IMR-90 (cell line): Measurements from ENCODE around the gene CDCA4. TPM values are rescaled to one million over a fixed set of nuclear protein-coding genes. Genes with fewer than 3 reads are reported as not detected.

Experiments
- ATAC-seq: fragments of 200-7000 bp; cut with Tn5 transposase; 2 replicates; pipeline ENCODE4 v1.9.1; 2020; ENCODE audit warnings: low read depth, mild to moderate bottlenecking, moderate library complexity
- BruUV-seq: library from RNA; stranded (reverse); fragments of 400-500 nt; replicated peaks from 2 replicates; lab custom pipeline; 2021; lab: Mats Ljungman, UMichigan
- CTCF ChIA-PET: fragments of 300-600 bp; formaldehyde crosslinking; extraction: SDS; loops from one replicate; lab custom pipeline; 2021; ENCODE audit warnings: antibody characterized with exemption; lab: Yijun Ruan, JAX
- POLR2A ChIA-PET: fragments of 300-600 bp; sonication (Branson Sonifier 250); formaldehyde crosslinking; loops from one replicate; lab custom pipeline; 2022; ENCODE audit warnings: antibody characterized with exemption; ENCODE audit not compliant: unreplicated experiment; lab: Charles Lee
- DNase-seq: peaks from one replicate; pipeline ENCODE4 v3.0.0; 2013
- H2AFZ ChIP-seq: replicated peaks from 2 replicates; pipeline ENCODE3; 2013; ENCODE audit warnings: low read length, mild to moderate bottlenecking; ENCODE audit not compliant: poor library complexity
- H2AK5ac ChIP-seq: 2 replicates; pipeline ENCODE4 v1.6.1; 2013; ENCODE audit warnings: low read depth, low read length, inconsistent platforms
- H2AK9ac ChIP-seq: replicated peaks from 2 replicates; pipeline ENCODE3; 2013; ENCODE audit warnings: mild to moderate bottlenecking, low read depth, low read length, moderate library complexity; ENCODE audit not compliant: poor library complexity
- H2BK120ac ChIP-seq: 2 replicates; pipeline ENCODE4 v1.6.1; 2013; ENCODE audit warnings: low read depth, low read length, inconsistent platforms
- H2BK15ac ChIP-seq: 3 replicates; pipeline ENCODE4 v1.6.1; 2013; ENCODE audit warnings: low read depth, low read length, inconsistent platforms
- H2BK20ac ChIP-seq: 2 replicates; pipeline ENCODE4 v1.6.1; 2013; ENCODE audit warnings: low read depth, mild to moderate bottlenecking, inconsistent platforms, low read length, moderate library complexity
- H2BK5ac ChIP-seq: 2 replicates; pipeline ENCODE4 v1.6.1; 2013; ENCODE audit warnings: mild to moderate bottlenecking, low read depth, low read length, inconsistent platforms; ENCODE audit not compliant: poor library complexity, severe bottlenecking
- H3K14ac ChIP-seq: replicated peaks from 2 replicates; pipeline ENCODE4 v1.6.1; 2013; ENCODE audit warnings: low read depth, low read length, inconsistent platforms
- H3K18ac ChIP-seq: 2 replicates; pipeline ENCODE4 v1.6.1; 2013; ENCODE audit warnings: low read depth, low read length, control low read depth
- H3K23ac ChIP-seq: 2 replicates; pipeline ENCODE4 v1.6.1; 2013; ENCODE audit warnings: low read depth, low read length, inconsistent platforms
- H3K27ac ChIP-seq: 2 replicates; pipeline ENCODE4 v1.5.1; 2013; ENCODE audit warnings: mild to moderate bottlenecking, control low read depth, low read length; ENCODE audit not compliant: insufficient read depth
- H3K27me3 ChIP-seq: 2 replicates; pipeline ENCODE4 v1.6.1; 2013; ENCODE audit warnings: low read length; ENCODE audit not compliant: control insufficient read depth, insufficient read depth
- H3K36me3 ChIP-seq: 2 replicates; pipeline ENCODE4 v1.6.1; 2013; ENCODE audit warnings: low read length, mixed read lengths; ENCODE audit not compliant: control insufficient read depth, insufficient read depth
- H3K4ac ChIP-seq: 2 replicates; pipeline ENCODE4 v1.6.1; 2013; ENCODE audit warnings: low read depth, low read length, inconsistent platforms
- H3K4me1 ChIP-seq: 2 replicates; pipeline ENCODE4 v1.6.1; 2013; ENCODE audit warnings: low read length, mixed read lengths; ENCODE audit not compliant: control insufficient read depth, insufficient read depth
- H3K4me2 ChIP-seq: 2 replicates; pipeline ENCODE4 v1.6.1; 2013; ENCODE audit warnings: low read depth, mild to moderate bottlenecking, control low read depth, low read length, moderate library complexity
- H3K4me3 ChIP-seq: 2 replicates; pipeline ENCODE4 v1.5.1; 2013; ENCODE audit warnings: low read depth, mild to moderate bottlenecking, control low read depth, low read length, moderate library complexity; ENCODE audit not compliant: insufficient read depth
- H3K56ac ChIP-seq: 2 replicates; pipeline ENCODE4 v1.6.1; 2013; ENCODE audit warnings: low read length, inconsistent platforms; ENCODE audit not compliant: insufficient read depth; ENCODE audit errors: extremely low read depth
- H3K79me1 ChIP-seq, 2 experiments: 2 replicates each; pipeline ENCODE4 v1.6.1; 2013; ENCODE audit warnings: low read length in 2 of 2, inconsistent platforms in 1 of 2, low read depth in 1 of 2
- H3K9ac ChIP-seq: 2 replicates; pipeline ENCODE4 v1.6.1; 2013; ENCODE audit warnings: low read depth, low read length, control low read depth
- H3K9me1 ChIP-seq: 2 replicates; pipeline ENCODE4 v1.6.1; 2013; ENCODE audit warnings: low read length, inconsistent platforms; ENCODE audit not compliant: insufficient read depth
- H3K9me3 ChIP-seq: 2 replicates; pipeline ENCODE4 v1.6.1; 2013; ENCODE audit warnings: low read length; ENCODE audit not compliant: control insufficient read depth, insufficient read depth
- H4K20me1 ChIP-seq: 2 replicates; pipeline ENCODE4 v1.6.1; 2013; ENCODE audit warnings: low read length, inconsistent platforms; ENCODE audit not compliant: insufficient read depth
- H4K5ac ChIP-seq: 2 replicates; pipeline ENCODE4 v1.6.1; 2013; ENCODE audit warnings: mild to moderate bottlenecking, low read depth, low read length, control low read depth
- H4K8ac ChIP-seq, 2 experiments: 2 replicates each; pipeline ENCODE4 v1.6.1; 2013; ENCODE audit warnings: low read depth in 2 of 2, low read length in 2 of 2, control low read depth in 1 of 2, inconsistent platforms in 1 of 2
- H4K91ac ChIP-seq: 2 replicates; pipeline ENCODE4 v1.6.1; 2013; ENCODE audit warnings: low read depth, low read length, inconsistent platforms; ENCODE audit not compliant: insufficient read depth
- CEBPB ChIP-seq: IDR thresholded peaks from 2 replicates; pipeline ENCODE4 v1.6.1; 2012; ENCODE audit warnings: low read depth, low read length, improper control_type of control experiment
- FOS ChIP-seq: fragments of 150-350 bp; IDR thresholded peaks from 2 replicates; pipeline ENCODE4 v1.6.1; 2016; ENCODE audit warnings: low read depth, low read length
- NFE2L2 ChIP-seq: fragments of 150-350 bp; IDR thresholded peaks from 2 replicates; pipeline ENCODE4 v1.6.1; 2016; ENCODE audit warnings: low read depth, mild to moderate bottlenecking, low read length
- RAD21 ChIP-seq: IDR thresholded peaks from 2 replicates; pipeline ENCODE4 v1.6.1; 2012; ENCODE audit warnings: low read length, improper control_type of control experiment
- RFX5 ChIP-seq: IDR thresholded peaks from 2 replicates; pipeline ENCODE4 v1.8.0; 2012; ENCODE audit warnings: low read depth, mild to moderate bottlenecking, low read length, moderate library complexity
- WGBS, 2 experiments: methylation state at CpG; one replicate each; pipeline versions ENCODE4 v1.1.5 to v1.1.7; 2013; ENCODE audit warnings: missing lambda C conversion rate in 2 of 2; ENCODE audit not compliant: insufficient read length in 1 of 2; ENCODE audit errors: extremely low coverage in 2 of 2; 5-methylcytosine and 5-hydroxymethylcytosine counted together
- dilution Hi-C: fragments of 300-500 bp; cut with HindIII; formaldehyde crosslinking; loops from one replicate; pipeline ENCODE4 v1.14.3; 2018; ENCODE audit warnings: low sequenced_read_pairs; ENCODE audit not compliant: unreplicated experiment
- in situ Hi-C: fragments of 300-500 bp; cut with MboI; formaldehyde crosslinking; loops from 3 replicates; pipeline ENCODE4 v1.14.3; 2019; ENCODE audit warnings: low sequenced_read_pairs, inconsistent platforms, mixed read lengths
- intact Hi-C: fragments of 100-400 bp; cut with micrococcal nuclease; formaldehyde crosslinking; loops from 2 replicates; pipeline ENCODE4 v1.10.0; 2022
- polyA plus RNA-seq, 3 experiments: library from polyadenylated mRNA; depleted of rRNA; stranded (reverse); fragments of >200 nt; gene quantifications; 2 replicates each; pipeline ENCODE4 v1.2.3, GENCODE V29; 2012; ENCODE audit warnings: low replicate concordance in 1 of 3
- total RNA-seq: library from RNA; depleted of rRNA; stranded (reverse); fragments of >200 nt; gene quantifications from 2 replicates; pipeline ENCODE4 v1.2.3, GENCODE V29; 2012

CDCA4 gene
- total and polyA plus RNA-seq, 2 of the 4 experiments (the other 2 are of a cell fraction): 17.7 to 18.6 TPM

DNA sequence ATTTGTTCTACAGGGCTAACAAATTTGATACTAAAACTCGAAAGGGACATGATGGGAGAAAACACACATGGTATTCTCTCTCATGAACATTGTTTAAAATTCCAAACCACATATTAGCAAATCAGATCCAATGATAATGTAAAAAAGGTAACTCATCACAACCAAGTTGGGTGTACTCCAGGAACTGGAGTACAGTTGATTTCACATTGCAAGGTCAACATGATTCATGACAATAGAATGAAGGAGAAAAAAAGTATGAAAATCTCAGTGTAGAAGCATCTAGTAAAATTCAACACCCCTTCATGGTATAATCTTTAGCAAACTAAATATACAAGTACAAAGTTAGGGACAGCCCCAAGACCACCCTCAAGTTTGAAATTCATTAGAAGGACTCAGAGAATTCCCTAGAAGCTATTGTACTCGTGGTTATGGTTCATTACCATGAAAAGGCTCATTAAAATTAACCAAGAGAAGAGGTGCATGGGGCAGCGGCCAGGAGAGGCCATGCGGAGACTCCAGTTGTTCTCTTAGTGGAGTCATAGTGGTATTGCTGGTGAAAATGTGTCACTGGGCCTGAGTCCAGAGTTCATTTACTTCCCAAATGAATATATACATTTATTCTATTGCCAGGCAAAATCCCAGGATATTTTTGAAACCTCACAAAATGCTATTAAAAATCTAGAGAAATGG is 3.1 kb upstream of the CDCA4 start:
- Histone ChIP-seq H3K23ac (no peak overlapping the region), H3K56ac (no peak overlapping the region), H4K8ac (peak overlapping the region in 1 of 2 experiments; percentile 62; a peak in 1 of 4 replicates), H2BK20ac (peak overlapping the region; percentile 16), H3K4me1 (peaks cover 16% of the 10 kb centered on the region), H2BK5ac (peak overlapping the region; percentile 46), H2BK120ac (peak overlapping the region; percentile 41; the same call in 1 of the 2 replicates), H4K20me1 (peaks cover 9% of the 10 kb centered on the region), H3K79me1 (peaks cover 10 to 16% of the 10 kb centered on the region in 2 experiments; a peak in 3 of 4 replicates), H3K27me3 (no peaks in the 10 kb centered on the region), H3K14ac (0 out of 2 replicates have a peak overlapping the region, but pooled peaks have one; percentile 12), H3K18ac (no peak overlapping the region), H2AFZ (no peak overlapping the region), H3K27ac (no peak overlapping the region; the same call in 1 of the 2 replicates), H3K9ac (no peak overlapping the region), H3K9me1 (peaks cover 11% of the 10 kb centered on the region), H2AK5ac (peak overlapping the region; percentile 2; the same call in 1 of the 2 replicates), H3K9me3 (no peaks in the 10 kb centered on the region), H3K36me3 (no peaks in the 10 kb centered on the region), H3K4me3 (no peak overlapping the region), H3K4me2 (peak overlapping the region; percentile 10; the same call in 1 of the 2 replicates), H2BK15ac (0 out of 3 replicates have a peak overlapping the region, but pooled peaks have one; percentile 1), H4K91ac (no peak overlapping the region), H3K4ac (peak overlapping the region; percentile 30; the same call in 1 of the 2 replicates), H4K5ac (no peak overlapping the region), H2AK9ac (no peak overlapping the region)
- no peak for ATAC-seq
- CTCF ChIA-PET: no interaction called here
- peak; percentile 73 for DNase-seq
- BruUV-seq: no TSS peak
- TF ChIP-seq FOS (no peak), RAD21 (no peak), CEBPB (peak; percentile 42; the same call in 1 of the 2 replicates), NFE2L2 (no peak), RFX5 (no peak)
- whole genome bisulfite sequencing, 2 experiments: no CpG with 5 or more reads among the region's 4 CpGs
- in situ Hi-C loops (no loop called here), intact Hi-C loops (no loop called here), dilution Hi-C loops (no loop called here)
- POLR2A ChIA-PET: no interaction called here
